RKO (cell line): ENCODE results near the gene EIF4A2.
"Not testable (repeated sequence)": the region's sequence is repeated elsewhere in the genome, so short reads cannot be mapped to it uniquely, and the experiment has no call there.

Experiments used
- DNase-seq: peaks from one replicate; pipeline ENCODE4 v3.0.0-alpha.2; 2016; ENCODE audit warnings: low spot score

EIF4A2 gene

DNA sequence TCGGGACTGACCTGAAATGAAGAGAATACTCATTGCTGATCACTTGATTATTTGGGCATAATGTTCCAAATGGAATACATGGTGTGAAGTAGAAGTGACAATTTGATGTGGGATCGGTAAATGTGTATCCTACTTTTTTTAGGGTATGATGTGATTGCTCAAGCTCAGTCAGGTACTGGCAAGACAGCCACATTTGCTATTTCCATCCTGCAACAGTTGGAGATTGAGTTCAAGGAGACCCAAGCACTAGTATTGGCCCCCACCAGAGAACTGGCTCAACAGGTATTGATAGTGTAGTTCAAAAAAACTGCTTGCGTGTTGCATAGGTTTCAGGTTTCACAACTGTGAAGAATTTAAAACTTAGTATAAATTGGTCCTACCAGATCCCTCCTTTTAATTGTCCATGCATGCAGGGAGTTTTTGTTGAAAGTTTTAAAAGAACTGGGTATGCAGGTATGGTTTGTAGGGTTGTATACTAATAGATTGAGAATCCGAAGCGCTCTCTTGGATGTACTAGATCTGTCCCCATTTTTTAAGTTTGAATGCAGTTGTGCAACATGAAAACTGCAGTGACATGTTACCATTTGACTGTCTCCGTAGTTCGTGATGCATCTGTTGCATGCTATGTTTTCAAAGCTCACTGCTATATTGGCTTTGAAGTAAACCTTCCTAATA lies 1.6 kb downstream of the EIF4A2 start:
- DNase-seq, result peak; percentile 18

DNA sequence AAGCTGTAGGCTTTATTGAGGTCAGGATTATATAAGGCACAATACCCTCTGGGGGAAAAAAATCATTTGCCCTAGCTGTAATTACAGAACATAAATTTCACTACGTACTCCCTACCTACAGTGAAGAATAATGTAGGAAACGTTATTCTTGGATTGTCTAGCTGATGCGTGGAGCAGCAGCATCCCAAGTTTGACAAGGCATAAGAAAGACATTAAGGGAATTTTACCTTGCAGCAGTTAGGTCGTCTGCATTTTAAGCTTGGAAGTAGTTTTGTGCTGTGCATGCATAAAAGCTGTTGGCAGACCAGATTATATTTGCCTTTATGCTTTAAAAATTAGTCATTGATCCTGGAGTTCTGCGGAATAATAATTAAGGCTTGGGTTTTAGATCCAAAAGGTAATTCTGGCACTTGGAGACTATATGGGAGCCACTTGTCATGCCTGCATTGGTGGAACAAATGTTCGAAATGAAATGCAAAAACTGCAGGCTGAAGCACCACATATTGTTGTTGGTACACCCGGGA lies 2.2 kb downstream of the EIF4A2 start:
- no peak for DNase-seq

DNA sequence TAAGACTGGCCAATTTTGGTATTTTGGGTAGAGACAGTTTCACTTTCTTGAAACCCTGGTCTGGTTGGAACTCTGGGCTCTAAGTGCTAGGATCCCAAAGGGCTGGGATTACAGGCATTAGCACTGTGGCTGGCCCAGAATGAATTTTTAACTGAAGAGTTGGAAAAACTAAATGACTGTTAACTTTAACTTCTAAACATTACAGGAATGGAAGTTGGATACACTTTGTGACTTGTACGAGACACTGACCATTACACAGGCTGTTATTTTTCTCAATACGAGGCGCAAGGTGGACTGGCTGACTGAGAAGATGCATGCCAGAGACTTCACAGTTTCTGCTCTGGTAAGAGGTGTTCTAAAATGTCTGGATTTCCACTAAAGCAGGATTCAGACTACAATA lies 3.5 kb downstream of the EIF4A2 start:
- peak; percentile 24 for DNase-seq

DNA sequence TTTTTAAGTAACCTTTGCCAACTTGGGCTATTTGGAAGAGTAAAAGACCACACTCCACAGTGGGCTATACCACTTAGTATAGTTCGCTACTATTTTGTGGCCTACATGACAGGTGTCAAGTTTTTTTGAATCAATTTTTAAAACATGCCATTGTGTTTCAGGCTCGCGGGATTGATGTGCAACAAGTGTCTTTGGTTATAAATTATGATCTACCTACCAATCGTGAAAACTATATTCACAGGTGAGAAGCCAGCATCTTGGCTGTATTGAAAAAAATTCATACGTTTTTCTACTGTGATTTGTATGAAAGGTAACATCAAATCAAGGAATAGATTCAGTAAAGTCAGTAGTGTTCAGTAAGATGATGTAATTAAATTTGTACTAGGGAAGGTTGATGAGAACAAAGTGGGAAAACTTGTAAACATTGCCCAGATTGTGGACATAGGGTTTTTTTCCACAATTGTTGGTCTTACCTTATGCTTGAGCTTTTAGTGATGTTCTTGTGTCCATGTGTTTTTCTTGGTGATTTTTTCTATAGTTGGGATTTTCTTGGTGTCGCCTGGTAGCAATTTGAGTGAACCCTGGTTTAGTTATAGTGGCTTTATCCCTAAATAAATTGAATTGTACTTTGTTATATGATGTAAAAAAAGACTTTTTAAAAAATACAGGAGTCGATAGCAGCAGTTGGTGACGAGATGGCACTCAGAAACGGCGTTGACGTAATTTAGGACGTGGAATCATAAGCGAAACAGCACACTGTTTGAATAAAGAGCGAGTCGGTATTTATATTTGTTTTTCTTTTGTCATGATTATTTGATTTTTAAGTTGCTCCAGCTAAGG lies 4.5 kb downstream of the EIF4A2 start:
- DNase-seq, result peak; percentile 10

DNA sequence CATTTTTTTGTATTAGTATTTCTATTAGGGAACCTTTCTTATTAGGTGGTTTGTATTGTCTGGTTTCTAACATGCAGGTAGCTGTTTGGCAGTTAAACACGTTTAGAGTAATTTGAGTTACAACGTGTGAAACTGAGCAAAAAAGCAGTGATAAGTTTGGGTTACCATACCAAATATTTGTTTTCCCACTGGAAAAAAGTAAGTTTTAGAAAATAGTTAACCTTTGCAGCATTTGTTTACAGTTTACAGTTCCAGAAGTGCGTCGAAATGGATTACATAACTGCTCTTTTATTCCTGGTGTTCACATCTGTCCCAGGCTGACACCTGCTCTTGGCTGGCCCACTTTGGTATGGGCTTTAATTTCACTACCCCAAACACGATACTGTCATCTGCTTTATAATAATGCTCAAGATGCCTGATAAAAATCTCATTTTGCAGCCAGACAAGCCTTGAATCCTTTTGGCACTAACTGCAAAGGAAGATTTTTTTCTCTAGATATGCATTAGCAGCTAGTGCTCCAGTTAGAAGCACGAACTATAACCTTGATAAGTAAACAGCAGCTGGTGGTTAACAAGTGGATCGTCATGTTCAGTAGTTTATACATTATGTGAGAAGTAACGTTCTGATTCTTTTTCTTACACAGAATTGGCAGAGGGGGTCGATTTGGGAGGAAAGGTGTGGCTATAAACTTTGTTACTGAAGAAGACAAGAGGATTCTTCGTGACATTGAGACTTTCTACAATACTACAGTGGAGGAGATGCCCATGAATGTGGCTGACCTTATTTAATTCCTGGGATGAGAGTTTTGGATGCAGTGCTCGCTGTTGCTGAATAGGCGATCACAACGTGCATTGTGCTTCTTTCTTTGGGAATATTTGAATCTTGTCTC lies 5.3 kb downstream of the EIF4A2 start:
- DNase-seq, result peak; percentile 51

DNA sequence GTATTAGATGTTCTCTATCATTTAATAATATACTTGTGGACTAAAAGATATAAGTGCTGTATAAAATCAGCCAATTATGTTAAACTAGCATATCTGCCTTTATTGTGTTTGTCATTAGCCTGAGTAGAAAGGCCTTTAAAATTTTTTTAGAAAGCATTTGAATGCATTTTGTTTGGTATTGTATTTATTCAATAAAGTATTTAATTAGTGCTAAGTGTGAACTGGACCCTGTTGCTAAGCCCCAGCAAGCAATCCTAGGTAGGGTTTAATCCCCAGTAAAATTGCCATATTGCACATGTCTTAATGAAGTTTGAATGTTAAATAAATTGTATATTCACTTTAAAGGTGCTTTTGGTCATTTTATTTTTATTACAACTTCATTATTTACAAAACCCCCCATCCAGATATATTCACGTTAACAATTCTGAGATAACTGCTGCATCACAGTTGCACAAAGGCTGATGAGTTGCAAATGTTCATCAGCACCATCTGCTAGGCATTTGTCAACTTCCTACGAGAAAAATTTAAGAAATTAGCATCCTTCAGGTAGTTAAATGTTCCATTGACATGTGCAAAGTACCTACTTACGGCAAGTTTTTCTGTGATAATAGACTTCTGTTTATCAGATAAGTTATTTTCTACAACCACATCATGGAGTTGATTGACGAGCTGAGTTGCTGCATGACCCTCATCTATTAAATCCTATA lies 6.3 kb downstream of the EIF4A2 start:
- peak; percentile 54 for DNase-seq

DNA sequence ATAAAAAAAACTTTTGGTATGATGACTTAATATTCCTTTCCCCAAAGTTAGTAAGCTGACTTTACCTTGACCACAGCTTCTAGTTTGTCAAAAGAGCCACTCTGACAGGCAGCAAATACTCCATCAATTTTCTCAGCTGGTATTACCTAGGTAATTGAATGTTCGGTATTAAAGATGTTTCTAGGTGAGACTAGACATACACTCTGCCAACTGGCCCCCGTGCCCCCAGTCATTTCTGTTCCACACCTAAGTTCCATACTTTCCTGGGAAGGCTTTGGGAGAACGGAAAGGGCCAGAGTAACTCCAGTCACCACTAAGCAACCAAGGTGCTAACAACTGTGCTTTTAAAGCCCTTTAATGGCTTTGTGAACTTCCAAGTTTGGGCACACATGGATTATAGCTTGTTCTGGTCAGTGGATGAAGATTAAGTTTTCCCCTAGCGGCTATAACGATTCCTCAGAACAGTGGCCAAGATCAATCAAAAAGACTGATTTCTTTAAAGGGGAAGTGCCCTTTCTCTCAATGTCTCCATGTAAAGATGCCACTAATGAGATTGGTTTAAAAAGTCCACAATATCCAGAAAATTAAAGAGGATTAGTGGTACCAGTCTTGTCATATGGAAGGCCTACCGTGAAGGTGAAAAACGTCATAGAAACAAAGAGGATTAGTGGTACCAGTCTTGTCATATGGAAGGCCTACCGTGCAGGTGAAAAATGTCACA lies 7.0 kb downstream of the EIF4A2 start:
- DNase-seq, result peak; percentile 85

DNA sequence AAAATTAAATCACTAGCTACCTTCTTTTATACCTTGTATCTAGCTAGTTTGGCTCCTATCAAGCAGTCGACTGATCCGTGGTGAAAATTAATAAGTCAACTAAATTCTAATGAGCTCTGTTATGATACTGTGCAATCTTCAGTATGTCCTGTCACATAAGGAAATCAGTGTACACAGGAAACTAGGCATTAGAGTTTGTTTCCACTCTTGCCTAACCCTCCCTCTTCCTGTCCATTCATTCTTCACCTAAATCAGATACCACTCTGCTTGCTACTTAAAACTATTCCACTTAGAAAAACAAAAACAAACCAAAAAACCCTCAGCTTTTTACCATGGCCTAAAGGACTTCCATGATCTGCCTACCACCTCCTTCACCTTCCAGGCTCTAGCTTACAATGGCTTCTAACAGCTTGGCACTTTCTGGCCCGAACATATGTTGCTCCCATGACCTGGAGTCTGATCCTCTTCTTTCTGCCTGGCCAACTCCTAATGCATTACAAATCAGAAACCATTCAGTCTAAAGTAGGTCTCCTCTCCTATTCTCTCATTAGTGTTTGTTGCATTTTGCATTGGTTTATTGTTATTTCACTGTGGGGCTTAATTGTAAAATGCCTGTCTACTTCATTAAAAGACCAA lies 15.0 kb downstream of the EIF4A2 start:
- no peak for DNase-seq

DNA sequence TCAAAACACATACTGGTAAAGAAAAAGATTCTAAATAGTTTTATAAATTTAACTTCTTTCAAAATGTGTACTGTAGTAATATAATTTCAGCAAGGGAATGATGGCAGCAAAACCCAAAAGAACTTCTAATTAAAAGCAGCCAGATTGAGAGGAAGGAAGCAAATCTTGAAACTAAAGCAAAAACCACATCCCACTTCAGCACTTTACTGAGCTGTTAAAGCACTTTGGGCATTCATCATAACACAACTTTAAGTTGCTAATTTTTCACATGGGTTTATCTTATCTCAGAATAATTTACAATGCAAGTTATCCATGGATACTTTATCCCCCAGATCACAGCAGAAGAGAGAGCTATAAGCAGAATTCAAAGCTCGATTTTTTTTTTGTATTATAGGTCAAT lies 16.9 kb downstream of the EIF4A2 start:
- DNase-seq, result no peak

DNA sequence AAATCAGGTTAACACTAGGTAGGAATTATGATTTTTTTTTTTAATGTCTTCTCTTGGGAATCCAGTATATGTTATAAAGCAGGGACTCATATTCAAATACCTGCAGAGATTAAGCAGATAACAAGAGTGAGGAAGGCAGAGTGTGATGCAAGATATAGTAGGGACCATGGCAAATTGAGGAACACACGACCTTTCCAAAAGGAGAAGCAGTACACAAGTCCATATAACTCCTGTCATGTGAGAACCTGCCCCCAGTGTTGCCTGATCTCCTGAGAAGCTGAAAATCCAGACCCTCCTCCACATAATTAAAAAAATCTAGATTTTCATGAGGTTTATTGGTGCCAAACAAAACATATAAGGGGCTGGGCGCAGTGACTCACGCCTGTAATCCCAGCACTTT lies 19.3 kb downstream of the EIF4A2 start:
- DNase-seq, result no peak

DNA sequence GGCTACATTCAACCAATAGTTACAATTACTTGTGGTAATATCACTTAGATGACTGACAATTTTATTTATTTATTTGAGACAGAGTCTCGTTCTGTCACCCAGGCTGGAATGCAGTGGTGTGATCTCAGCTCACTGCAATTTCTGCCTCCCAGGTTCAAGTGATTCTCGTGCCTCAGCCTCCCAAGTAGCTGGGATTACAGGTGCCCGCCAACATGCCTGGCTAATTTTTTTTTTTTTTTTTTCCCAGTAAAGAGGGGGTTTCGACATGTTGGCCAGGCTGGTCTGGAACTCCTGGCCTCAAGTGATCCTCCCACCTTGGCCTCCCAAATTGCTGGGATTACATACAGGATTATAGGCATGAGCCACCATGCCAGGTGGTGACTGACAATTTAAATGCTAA lies 20.1 kb downstream of the EIF4A2 start:
- not testable (repeated sequence) for DNase-seq

DNA sequence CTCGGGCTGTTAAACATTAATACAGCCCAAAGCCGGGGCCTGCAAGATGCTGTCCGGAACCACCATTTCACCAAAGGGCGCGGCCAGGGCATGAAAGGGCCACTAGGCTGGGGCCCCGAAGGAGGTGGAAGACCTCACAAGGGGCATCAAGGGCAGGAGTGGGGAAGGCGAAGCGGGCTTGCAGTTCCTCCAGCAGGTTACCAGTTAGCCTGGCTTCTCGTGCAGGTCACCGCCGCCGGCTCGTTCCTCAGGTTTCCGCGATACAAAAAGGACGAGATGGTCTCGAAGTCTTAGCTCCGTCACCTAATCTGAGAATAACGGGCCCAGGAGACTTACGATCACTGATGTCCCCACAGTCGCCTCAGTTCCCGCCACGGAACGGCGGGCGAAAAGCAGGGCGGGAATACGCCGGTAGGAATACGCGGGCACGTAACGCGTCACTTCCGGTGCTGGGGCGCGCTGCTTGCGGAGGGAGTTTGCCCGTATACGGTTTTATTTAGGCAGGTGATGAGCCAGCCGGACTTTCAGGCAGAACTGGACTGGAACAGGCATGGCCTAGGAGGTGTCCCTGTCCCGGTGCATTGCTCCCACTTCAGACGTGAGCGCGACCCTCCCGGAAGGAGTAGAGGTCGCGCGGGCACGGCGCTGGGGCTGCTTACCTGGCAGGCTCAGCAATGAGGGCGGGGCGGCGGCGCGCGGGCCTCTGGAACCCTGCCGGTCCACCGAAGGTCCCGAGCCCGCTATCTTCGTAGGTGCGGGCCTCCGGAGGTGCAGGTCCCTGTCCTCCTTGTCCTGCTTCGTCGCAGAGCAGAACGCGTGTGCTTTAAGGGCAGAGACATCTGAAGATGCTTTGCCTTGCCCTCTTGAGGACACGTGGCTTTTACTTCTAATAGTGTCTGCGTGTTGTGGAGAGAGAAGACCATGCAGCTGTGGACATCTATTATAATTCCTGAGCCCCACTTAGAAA lies 23.0 kb downstream of the EIF4A2 start, which contains the start of gene RFC4:
Gene RFC4 (minus strand): TSS at position 394 of the 967 bp plus-strand sequence. CDS start 1,769 bp downstream, outside the sequence.
- DNase-seq, result peak; percentile 87

DNA sequence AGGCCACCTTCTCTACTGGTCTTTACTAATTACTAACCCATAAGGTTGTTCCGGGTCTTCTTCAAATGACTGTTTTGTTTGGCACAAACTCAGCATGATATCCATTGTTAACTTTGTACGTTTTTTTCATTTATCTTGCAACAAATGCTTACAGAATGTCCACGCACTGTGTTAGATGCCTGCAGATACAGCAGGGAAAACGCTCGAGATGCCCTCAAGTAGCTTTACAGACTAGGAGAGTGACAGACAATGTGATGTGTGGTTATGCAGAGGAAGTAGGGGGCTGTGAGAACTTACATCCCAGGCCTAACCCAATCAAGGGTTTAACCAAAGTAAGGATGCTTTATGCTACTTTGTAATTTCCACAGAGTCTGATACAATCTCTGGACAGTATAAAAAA lies 23.9 kb downstream of the EIF4A2 start:
- DNase-seq, result no peak

DNA sequence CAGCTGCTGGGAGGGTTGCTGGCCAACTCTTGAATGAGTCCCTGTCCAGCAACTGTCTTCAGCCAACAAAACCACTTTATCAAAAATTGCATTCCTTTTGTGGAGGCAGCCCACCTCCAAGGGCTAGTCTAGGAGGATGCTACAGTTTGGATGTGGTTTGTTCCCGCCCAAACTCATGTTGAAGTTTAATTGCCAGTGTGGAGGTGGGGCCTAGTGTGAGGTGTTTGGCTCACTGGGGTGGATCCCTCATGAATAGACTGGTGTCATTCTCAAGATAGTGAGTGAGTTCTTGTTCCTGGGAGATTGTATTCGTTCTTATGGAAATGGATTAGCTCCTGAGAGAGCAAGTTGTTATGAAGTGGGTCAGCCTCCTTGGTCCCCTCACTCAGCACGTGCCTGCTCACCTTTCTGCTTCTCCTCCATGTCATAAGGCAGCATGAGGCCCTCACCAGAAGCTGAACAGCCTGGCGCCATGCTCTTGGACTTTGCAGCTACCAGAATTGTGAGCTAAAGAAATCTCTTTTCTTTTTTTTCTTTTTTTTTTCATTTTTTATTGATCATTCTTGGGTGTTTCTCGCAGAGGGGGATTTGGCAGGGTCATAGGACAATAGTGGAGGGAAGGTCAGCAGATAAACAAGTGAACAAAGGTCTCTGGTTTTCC lies 27.1 kb downstream of the EIF4A2 start:
- DNase-seq, result no peak

DNA sequence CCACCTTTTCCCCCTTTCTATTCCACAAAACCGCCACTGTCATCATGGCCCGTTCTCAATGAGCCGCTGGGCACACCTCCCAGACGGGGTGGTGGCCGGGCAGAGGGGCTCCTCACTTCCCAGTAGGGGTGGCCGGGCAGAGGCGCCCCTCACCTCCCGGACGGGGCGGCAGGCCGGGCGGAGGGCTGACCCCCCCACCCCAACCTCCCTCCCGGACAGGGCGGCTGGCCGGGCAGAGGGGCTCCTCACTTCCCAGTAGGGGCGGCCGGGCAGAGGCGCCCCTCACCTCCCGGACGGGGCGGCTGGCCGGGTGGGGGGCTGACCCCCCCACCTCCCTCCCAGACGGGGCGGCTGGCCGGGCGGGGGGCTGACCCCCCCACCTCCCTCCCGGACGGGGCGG lies 27.9 kb downstream of the EIF4A2 start:
- not testable (repeated sequence) for DNase-seq

DNA sequence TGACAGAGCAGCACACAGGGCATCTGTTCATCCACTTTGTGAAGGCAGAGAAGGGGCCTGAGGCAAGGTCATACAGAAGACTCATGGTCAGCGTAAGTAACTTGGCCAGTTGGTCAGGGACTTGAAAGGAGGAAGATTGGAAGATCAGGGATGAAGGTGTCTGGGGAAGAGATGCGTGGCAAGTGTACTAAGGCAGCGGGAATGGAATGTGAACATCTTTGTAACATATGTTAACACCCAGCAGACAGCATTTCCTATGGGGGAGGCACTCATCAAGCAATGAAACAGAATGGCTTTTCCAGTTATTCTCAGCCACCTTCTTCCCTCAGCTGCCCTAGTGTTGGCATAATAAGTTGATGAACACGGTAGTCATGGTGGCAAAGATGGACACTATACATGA lies 30.7 kb downstream of the EIF4A2 start:
- no peak for DNase-seq

DNA sequence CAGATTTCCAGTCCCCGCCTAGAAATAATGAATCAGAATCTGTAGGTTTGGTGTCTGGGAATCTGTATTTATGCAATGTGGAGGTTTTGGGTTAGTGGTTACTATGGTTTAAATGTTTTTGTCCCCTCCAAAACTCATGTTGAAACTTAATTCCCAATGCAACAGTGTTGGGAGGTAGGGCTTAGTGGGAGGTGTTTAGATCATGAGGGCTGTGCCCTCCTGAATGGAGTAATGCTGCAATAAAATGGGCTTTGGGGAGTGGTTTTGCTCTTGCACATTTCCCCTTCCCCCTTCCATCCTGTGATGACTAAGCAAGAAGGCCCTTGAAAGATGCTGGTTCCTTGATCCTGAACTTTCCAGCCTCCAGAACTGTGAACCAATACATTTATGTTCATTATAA lies 32.1 kb downstream of the EIF4A2 start:
- DNase-seq, result no peak

DNA sequence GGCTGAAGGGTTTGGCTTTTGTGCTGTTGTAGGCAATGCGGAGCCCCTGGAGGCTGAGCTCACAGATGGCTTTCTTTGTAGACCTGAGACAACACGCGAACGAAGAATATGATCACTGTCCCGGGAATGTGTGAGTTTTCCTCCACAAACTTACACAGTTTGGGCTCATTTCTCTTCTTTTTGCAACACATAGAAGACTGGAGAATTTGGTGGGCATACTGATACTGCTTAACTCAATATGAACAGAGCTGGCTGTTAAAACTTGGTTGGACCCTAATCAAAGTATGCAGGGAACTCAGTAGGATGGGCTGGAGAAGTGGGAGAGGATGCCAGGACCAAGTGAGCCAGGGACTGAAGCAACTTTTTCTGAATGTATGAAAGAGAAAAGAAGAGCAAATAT lies 35.1 kb downstream of the EIF4A2 start:
- no peak for DNase-seq

DNA sequence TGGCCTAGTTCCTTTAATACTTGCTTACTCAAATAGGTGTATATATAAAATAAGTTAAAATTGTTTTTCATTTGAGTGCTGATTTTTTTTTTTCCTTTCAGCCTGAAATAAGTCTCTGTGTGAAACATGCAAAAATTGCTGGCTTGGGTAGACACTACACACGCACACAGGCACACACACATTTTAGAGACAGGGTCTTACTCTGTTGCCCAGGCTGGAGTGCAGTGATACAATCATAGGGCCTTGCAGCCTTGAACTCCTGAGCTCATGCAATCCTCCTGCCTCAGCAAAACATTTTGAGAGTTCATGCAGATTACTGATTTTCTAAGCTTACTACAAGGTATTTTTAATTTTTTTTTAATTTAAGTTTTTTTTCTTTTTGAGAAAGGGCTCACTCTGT lies 35.6 kb downstream of the EIF4A2 start:
- no peak for DNase-seq
